ENCODE data around the gene RASSF3. TPM values are rescaled to one million over a fixed set of nuclear protein-coding genes. Genes with fewer than 3 reads are reported as not detected.

RASSF3 gene
- total RNA-seq, 3 donors from 2014 or later: 23.4 to 28.4 (median 24.6) TPM

GRCh38 chr12:64731683-64732082 lies 121.4 kb downstream of the RASSF3 start:
- Histone ChIP-seq H3K4me1 (no peaks in the 10 kb centered on the region), H3K4me3 (no peak overlapping the region), H3K9me3 (no peaks in the 10 kb centered on the region), H3K27ac (no peak overlapping the region), H3K36me3 (peaks cover 4% of the 10 kb centered on the region), H3K27me3 (no peaks in the 10 kb centered on the region)
- no peak for DNase-seq (ENCODE audit: low spot score in 2 of 2)
- TF ChIP-seq POLR2AphosphoS5 (IDR thresholded peaks at IDR 0.05) (no peak), CTCF (IDR thresholded peaks at IDR 0.05) (no peak)
- intact Hi-C loops (cut with DNase I; ENCODE audit: low total_unique reads): no loop called here

- Histone ChIP-seq H3K27ac (no peak overlapping the region), H3K4me3 (no peak overlapping the region), H3K27me3 (no peaks in the 10 kb centered on the region), H3K4me1 (no peaks in the 10 kb centered on the region), H3K36me3 (peaks cover 4% of the 10 kb centered on the region), H3K9me3 (no peaks in the 10 kb centered on the region)
- TF ChIP-seq POLR2AphosphoS5 (IDR thresholded peaks at IDR 0.05) (no peak), CTCF (IDR thresholded peaks at IDR 0.05) (no peak)
- intact Hi-C loops (cut with DNase I; ENCODE audit: low total_unique reads): no loop called here
- DNase-seq (ENCODE audit: low spot score in 2 of 2): no peak
Measured at GRCh38 chr12:64733857-64734256, 123.6 kb downstream of the RASSF3 start.

GRCh38 chr12:64735442-64735841 lies 125.1 kb downstream of the RASSF3 start:
- no peaks in the 10 kb centered on the region for H3K36me3 ChIP-seq
- H3K27ac ChIP-seq: no peak overlapping the region
- H3K9me3 ChIP-seq: no peaks in the 10 kb centered on the region
- H3K27me3 ChIP-seq: no peaks in the 10 kb centered on the region
- no peak for DNase-seq (ENCODE audit: low spot score in 2 of 2)
- H3K4me3 ChIP-seq: no peak overlapping the region
- no peaks in the 10 kb centered on the region for H3K4me1 ChIP-seq
- intact Hi-C loops (cut with DNase I; ENCODE audit: low total_unique reads): no loop called here
- TF ChIP-seq POLR2A (IDR thresholded peaks at IDR 0.05) (no peak), CTCF (IDR thresholded peaks at IDR 0.05) (no peak), POLR2AphosphoS5 (IDR thresholded peaks at IDR 0.05) (no peak)

GRCh38 chr12:64736771-64737170 lies 126.5 kb downstream of the RASSF3 start:
- H3K4me3 ChIP-seq: no peak overlapping the region
- H3K36me3 ChIP-seq: no peaks in the 10 kb centered on the region
- no peaks in the 10 kb centered on the region for H3K4me1 ChIP-seq
- no peaks in the 10 kb centered on the region for H3K9me3 ChIP-seq
- TF ChIP-seq POLR2AphosphoS5 (IDR thresholded peaks at IDR 0.05): no peak
- TF ChIP-seq CTCF (IDR thresholded peaks at IDR 0.05): no peak
- TF ChIP-seq POLR2A (IDR thresholded peaks at IDR 0.05): no peak
- DNase-seq (ENCODE audit: low spot score in 2 of 2): no peak
- intact Hi-C loops (cut with DNase I; ENCODE audit: low total_unique reads): no loop called here
- no peaks in the 10 kb centered on the region for H3K27me3 ChIP-seq
- no peak overlapping the region for H3K27ac ChIP-seq

- H3K4me1 ChIP-seq: no peaks in the 10 kb centered on the region
- H3K27me3 ChIP-seq: no peaks in the 10 kb centered on the region
- no peak for DNase-seq (ENCODE audit: low spot score in 2 of 2)
- no peak overlapping the region for H3K27ac ChIP-seq
- intact Hi-C loops (cut with DNase I; ENCODE audit: low total_unique reads): no loop called here
- H3K36me3 ChIP-seq: no peaks in the 10 kb centered on the region
- no peak overlapping the region for H3K4me3 ChIP-seq
- TF ChIP-seq POLR2AphosphoS5 (IDR thresholded peaks at IDR 0.05) (no peak), POLR2A (IDR thresholded peaks at IDR 0.05) (no peak), CTCF (IDR thresholded peaks at IDR 0.05) (no peak)
- H3K9me3 ChIP-seq: no peaks in the 10 kb centered on the region
Measured at GRCh38 chr12:64737539-64737938, 127.2 kb downstream of the RASSF3 start.

All from breast epithelium (tissue), 4 donors.